HG03064 (cell line): ENCODE results near the gene KCNMB4.
A peak's percentile ranks its signal among the peaks of the same experiment; 100 is the strongest.

Experiments
- ATAC-seq: cut with Tn5 transposase; IDR thresholded peaks from one replicate; pipeline ENCODE4 v1.9.1; 2021; ENCODE audit warnings: low read depth; ENCODE audit not compliant: unreplicated experiment

The KCNMB4 gene, protein sequence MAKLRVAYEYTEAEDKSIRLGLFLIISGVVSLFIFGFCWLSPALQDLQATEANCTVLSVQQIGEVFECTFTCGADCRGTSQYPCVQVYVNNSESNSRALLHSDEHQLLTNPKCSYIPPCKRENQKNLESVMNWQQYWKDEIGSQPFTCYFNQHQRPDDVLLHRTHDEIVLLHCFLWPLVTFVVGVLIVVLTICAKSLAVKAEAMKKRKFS

DNA sequence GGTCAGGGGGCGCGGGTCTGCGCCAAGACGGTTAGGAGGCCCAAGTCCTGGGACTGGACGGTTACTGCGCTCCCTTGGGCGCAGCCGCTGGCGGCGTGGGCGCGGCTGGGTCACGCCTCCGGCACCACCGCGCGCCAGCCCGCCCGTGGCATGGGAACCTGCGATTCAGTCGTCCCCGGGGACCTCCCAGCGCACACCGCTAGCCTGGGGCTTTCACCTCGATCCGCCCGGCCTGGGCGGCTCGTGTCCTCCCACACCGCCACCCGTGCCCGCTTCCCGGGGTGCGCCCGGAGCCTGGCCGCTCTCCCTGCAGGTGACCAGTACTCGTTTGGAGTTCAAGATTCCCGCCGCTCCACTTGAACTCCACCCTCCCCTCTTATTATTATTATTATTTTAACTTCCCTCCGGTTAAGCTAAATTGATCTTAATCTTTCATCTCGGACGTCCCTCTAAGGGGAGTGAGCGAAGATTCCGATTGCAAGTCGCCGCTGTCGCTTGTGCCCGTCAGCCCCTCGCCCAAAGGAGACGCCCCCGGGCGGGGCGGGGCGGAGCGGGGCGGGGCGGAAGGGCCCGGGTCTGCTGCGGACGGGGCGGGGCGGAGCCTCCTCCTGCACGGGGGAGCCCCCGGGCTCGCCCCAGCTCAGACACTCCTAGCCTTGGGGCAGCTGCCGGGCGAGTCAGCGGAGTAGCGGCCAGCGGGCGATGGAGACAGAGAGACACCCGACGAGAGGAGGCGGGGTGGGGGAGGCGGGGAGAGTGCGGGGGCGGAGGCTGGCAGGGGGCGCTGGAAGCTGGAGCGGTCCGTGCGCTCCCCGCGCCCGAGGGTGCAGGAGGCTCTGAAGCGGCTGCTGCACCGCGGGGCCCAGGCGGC, at the start of gene KCNMB4:
TSS of gene KCNMB4 (plus strand) at position 643 of the 871 bp plus-strand sequence. CDS start 445 bp downstream, outside the sequence.
- peak; percentile 88 for ATAC-seq

DNA sequence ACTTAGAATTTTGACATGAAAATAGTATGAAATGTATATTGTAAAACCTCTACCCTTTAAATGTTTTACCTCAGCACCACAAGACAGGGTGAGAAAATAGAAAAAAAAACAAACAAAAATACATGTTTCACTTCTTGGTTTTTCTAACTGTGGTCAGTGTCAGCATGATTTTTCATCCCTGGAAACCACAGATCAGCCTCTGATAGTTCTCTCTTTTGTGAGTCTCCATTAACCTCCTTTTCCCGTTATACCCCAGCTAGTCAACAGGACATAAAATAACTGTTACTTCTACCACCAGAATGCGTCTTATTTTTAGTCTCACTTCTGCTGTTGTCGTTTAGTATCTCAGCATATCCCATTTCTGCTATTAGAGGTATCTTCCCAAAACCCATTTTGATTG, 48.3 kb upstream of the KCNMB4 start:
- peak; percentile 92 for ATAC-seq

DNA sequence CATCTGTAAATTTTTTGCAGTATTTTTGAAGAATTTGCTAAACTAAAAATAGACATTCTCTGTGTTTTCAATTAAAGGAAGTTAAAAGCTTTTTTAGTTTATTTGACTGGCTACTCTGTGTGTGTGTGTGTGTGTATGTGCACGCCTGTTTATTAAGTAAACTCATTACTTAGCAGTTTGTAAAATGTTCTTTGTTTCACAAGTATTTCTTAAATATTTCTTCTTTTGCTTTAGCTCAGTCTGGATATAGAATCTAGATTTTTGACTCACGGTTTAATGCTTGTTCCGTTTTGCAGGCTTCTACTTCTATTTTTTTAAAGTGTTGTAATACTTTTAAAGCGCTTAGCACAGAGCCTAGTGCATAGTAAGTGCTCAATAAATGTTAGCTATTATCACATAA, 46.5 kb upstream of the KCNMB4 start:
- no peak for ATAC-seq

DNA sequence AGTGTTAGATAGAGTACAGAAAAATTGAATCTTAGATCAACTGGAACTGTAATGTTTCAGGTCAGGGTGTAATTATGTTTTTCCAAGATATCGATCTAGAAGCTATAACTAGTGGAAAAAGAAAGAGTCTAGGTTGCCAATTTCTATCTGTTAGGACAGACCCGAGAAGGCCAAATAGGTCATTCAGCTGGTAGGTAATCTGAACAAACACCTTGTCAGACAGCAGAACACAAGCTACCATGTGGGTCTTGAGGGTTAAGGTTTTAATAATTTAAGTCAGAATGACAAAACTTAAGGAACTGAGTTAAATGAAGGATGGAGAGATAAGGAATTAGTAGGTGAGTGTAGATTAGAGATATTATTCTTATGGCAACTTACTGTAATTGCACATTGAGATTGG, 44.9 kb upstream of the KCNMB4 start:
- ATAC-seq: no peak

- ATAC-seq: no peak
Measured at GRCh38 chr12:70327541-70327940, 38.5 kb upstream of the KCNMB4 start.

GRCh38 chr12:70329728-70330127, 36.4 kb upstream of the KCNMB4 start:
- ATAC-seq: no peak

DNA sequence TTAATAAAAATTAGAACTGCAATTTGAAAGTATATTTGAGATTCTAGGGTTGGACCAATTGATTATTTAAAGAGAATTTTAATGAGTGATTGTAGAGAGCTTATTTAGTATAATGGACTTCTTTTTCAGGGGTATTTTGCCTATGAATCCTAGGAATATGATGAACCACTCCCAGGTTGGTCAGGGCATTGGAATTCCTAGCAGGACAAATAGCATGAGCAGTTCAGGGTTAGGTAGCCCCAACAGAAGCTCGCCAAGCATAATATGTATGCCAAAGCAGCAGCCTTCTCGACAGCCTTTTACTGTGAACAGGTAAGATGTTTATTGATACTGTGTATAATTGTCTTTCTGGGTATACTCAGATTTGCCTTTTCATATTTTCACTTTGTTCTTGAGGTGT, 35.9 kb upstream of the KCNMB4 start:
- no peak for ATAC-seq

DNA sequence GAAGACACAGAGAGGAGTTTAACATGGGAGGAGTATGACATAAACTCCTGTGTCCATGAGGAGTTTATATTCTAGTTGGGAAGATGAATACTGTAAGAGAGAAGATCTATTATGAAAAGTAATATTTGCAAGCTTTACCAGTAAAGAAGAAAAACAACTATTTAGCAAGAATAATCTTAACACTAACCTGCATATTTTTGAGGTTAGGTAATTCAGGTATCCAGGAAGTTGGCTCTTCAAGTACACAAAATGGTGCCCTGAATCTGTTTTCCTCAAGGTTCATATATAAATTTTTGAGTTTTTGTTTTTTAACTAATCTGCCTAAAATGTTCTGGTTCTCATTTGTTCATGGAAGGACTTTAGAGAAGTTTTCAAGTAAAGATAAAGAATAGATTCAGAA, 33.9 kb upstream of the KCNMB4 start:
- ATAC-seq: no peak

DNA sequence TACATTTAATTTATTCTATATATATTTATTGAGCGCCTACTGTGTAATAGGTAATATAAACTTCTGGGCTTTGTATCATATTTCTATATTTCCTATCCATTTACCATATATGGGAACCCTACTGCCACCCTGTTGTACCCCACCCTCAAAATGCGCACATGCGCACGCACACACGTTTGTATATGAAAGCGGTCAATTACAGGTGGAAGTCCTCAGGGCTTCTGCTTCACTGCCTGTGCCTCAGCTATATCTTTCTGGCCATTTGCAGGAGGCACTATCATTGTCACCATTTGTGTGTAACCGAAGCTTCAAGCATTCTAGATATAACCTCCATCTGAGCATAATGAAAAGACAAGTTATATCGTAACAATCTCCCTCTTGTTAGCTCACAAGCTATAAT, 31.3 kb upstream of the KCNMB4 start:
- no peak for ATAC-seq

GRCh38 chr12:70338531-70338930, 27.6 kb upstream of the KCNMB4 start:
- no peak for ATAC-seq

DNA sequence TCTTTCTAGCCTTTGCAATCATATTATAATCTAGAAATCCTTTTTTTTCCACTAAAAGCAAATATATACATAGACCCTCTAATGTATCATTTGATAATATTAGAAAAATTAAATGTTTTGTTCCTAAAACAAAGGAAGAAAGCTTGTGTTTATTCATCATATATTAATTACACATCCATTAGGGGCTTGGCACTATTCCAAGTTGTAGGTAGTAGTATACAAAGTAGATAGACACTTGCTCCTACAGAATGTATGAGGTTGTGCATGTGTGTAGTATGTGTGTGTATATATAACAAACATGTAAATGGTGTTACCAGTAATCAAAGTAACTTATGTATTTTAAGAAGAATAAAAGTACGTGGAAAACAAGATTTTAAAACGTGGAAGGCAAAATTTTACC, 15.0 kb upstream of the KCNMB4 start:
- ATAC-seq: no peak

GRCh38 chr12:70353780-70354660, 12.1 kb upstream of the KCNMB4 start:
- no peak for ATAC-seq

GRCh38 chr12:70354787-70355186, 11.3 kb upstream of the KCNMB4 start:
- ATAC-seq: no peak

GRCh38 chr12:70355972-70356371, 10.1 kb upstream of the KCNMB4 start:
- ATAC-seq: no peak

DNA sequence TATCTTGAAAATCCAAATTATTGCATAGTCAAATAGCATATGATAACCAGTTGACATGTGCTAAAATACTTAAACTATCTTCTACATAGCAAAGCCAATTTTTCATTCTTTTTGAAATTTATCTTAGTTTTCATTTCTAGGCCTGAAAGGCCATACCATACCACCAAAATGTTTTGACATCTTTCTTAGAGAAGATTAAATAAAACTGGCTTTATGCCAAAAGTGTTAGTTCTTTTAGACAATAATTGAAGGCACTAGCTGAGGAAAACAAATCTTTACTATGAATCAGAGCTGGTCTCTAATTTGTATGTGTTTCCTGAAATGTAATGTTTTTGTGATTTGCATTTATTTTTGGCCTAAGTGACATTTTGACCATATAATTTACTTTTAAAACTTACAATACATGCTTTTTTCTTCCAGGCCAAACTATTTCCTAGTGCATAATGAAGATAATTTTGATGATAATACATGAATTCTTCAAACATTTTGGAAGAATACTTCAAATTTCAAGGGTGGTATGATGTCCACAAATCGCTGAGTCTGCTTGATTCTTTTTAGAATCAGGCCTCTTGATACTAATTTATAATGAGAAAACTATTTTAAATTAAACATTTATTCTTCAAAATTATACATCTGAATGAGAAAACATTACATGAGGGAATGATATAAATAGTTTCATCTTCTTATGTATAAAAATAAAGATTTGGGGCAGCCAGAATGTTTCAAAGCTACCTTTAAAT, 6.5 kb upstream of the KCNMB4 start:
- ATAC-seq: no peak

GRCh38 chr12:70360218-70360617, 5.9 kb upstream of the KCNMB4 start:
- no peak for ATAC-seq

- ATAC-seq: no peak
Measured at GRCh38 chr12:70364695-70365397, 1.2 kb upstream of the KCNMB4 start.

DNA sequence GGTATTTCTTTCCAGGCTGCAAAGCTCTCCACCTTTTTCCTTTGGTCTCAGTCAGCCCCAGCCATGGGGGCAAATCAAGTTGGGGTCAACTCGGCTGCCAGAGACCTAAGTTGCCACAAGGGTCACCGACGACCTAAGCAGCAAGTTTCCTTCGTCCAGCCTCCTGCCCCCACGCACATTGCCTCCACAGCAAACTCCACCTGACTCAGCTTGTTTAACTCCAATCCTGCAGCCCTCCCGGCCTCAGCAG, 767 bp upstream of the KCNMB4 start:
- ATAC-seq: no peak

DNA sequence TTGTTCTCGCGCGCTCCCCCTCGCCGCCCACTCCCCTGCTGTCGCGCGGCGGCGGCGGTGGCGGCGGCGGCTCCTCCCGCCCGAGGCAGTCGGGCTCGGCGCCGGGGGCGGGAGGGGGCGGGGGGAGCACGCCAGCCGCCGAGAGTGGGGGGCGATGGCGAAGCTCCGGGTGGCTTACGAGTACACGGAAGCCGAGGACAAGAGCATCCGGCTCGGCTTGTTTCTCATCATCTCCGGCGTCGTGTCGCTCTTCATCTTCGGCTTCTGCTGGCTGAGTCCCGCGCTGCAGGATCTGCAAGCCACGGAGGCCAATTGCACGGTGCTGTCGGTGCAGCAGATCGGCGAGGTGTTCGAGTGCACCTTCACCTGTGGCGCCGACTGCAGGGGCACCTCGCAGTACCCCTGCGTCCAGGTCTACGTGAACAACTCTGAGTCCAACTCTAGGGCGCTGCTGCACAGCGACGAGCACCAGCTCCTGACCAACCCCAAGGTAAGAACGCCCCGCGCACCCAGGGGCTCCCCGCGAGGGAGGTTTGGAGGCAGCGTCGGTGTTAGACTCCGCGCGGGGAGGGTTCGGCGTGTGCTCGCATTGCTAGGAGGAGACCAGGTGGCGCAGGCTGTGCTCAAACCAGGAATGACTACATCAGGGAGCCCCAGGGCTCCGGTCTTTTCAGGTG, 629 bp downstream of the KCNMB4 start:
- peak; percentile 37 for ATAC-seq
